ENCODE measurements around the gene MOB3B.

The MOB3B gene

GRCh38 chr9:27356446-27356845, 173.2 kb downstream of the MOB3B start:
- H4K12ac ChIP-seq (ENCODE audit: low read depth, low read length): no peak overlapping the region
- H3K27me3 ChIP-seq (ENCODE audit: insufficient read depth, low read length): no peaks in the 10 kb centered on the region
- H3K18ac ChIP-seq (ENCODE audit: low read length): no peak overlapping the region
- no peak overlapping the region for H2AK5ac ChIP-seq (ENCODE audit: low read length)
- DNase-seq: no peak
- no peak overlapping the region for H3K4me3 ChIP-seq (ENCODE audit: low read depth, low read length)
- H3K27ac ChIP-seq (ENCODE audit: low read depth, low read length): no peak overlapping the region
- H3K79me2 ChIP-seq (ENCODE audit: control insufficient read depth, insufficient read depth, low read length, poor library complexity): no peaks in the 10 kb centered on the region
- H2BK12ac ChIP-seq (ENCODE audit: low read length): no peak overlapping the region
- no peak overlapping the region for H4K8ac ChIP-seq (ENCODE audit: low read depth, low read length)
- no peak overlapping the region for H4K91ac ChIP-seq (ENCODE audit: low read depth, low read length)
- no peak overlapping the region for H2AFZ ChIP-seq (ENCODE audit: insufficient read depth, low read length, poor library complexity)
- peaks cover 4 to 5% of the 10 kb centered on the region in 2 experiments for H3K36me3 ChIP-seq (ENCODE audit: control insufficient read depth in 1 of 2, insufficient read depth in 2 of 2, low read length in 2 of 2)
- H3K14ac ChIP-seq (ENCODE audit: low read length): no peak overlapping the region
- peaks cover 4 to 8% of the 10 kb centered on the region in 2 experiments for H3K4me1 ChIP-seq (ENCODE audit: control insufficient read depth in 1 of 2, insufficient read depth in 2 of 2, low read length in 2 of 2)
- WGBS (ENCODE audit: extremely low coverage, insufficient coverage, insufficient read length): no CpG with 5 or more reads among the region's 2 CpGs
- H3K9me3 ChIP-seq (ENCODE audit: insufficient read depth, low read depth, low read length): no peaks in the 10 kb centered on the region
- peaks cover 7% of the 10 kb centered on the region for H3K79me1 ChIP-seq (ENCODE audit: low read length)
- H2BK5ac ChIP-seq (ENCODE audit: low read depth, low read length, poor library complexity): no peak overlapping the region
- no peak overlapping the region for H3K23ac ChIP-seq (ENCODE audit: low read length)
- no peak overlapping the region for H3K4ac ChIP-seq (ENCODE audit: low read depth, low read length)
- no peak overlapping the region for H2BK120ac ChIP-seq (ENCODE audit: insufficient read depth, low read length, poor library complexity)
- no peak overlapping the region for H3K9ac ChIP-seq (ENCODE audit: low read length)
- H3K4me2 ChIP-seq (ENCODE audit: low read length): no peak overlapping the region

DNA sequence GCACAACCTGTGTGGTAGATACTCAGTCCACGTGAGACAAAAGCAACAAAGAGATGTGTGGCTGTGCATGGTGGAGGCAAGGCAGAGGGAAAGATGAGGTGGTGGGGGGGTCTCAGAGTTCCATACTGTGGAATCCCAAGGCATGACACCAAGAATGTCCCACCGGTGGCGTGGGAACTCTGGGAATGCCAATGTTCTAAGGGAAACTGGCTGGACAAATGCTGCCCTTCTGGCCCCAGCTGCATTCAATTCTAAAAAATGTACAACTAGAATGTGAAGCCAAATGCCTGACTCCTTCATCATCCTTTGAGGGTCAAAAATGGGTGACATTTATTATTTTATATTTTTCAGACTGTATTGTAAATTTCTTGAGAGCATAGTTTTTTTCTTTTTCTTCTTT, 174.4 kb downstream of the MOB3B start:
- Histone ChIP-seq H3K79me1 (ENCODE audit: low read length) (no peaks in the 10 kb centered on the region), H3K4me1 (ENCODE audit: control insufficient read depth in 1 of 2, insufficient read depth in 2 of 2, low read length in 2 of 2) (peaks cover 0 to 2% of the 10 kb centered on the region in 2 experiments), H3K9me3 (ENCODE audit: insufficient read depth, low read depth, low read length) (no peaks in the 10 kb centered on the region), H3K27me3 (ENCODE audit: insufficient read depth, low read length) (no peaks in the 10 kb centered on the region), H3K23ac (ENCODE audit: low read length) (no peak overlapping the region), H2AK5ac (ENCODE audit: low read length) (no peak overlapping the region), H2BK5ac (ENCODE audit: low read depth, low read length, poor library complexity) (no peak overlapping the region), H3K79me2 (ENCODE audit: control insufficient read depth, insufficient read depth, low read length, poor library complexity) (no peaks in the 10 kb centered on the region), H2AFZ (ENCODE audit: insufficient read depth, low read length, poor library complexity) (no peak overlapping the region), H3K4ac (ENCODE audit: low read depth, low read length) (no peak overlapping the region), H3K4me3 (ENCODE audit: low read depth, low read length) (no peak overlapping the region), H2BK120ac (ENCODE audit: insufficient read depth, low read length, poor library complexity) (no peak overlapping the region), H4K91ac (ENCODE audit: low read depth, low read length) (no peak overlapping the region), H3K36me3 (ENCODE audit: control insufficient read depth in 1 of 2, insufficient read depth in 2 of 2, low read length in 2 of 2) (peaks cover 4 to 5% of the 10 kb centered on the region in 2 experiments), H4K8ac (ENCODE audit: low read depth, low read length) (no peak overlapping the region), H3K9ac (ENCODE audit: low read length) (no peak overlapping the region), H3K27ac (ENCODE audit: low read depth, low read length) (no peak overlapping the region), H3K18ac (ENCODE audit: low read length) (no peak overlapping the region), H2BK12ac (ENCODE audit: low read length) (no peak overlapping the region), H3K4me2 (ENCODE audit: low read length) (no peak overlapping the region), H4K12ac (ENCODE audit: low read depth, low read length) (no peak overlapping the region), H3K14ac (ENCODE audit: low read length) (no peak overlapping the region)
- WGBS (ENCODE audit: extremely low coverage, insufficient coverage, insufficient read length): no CpG with 5 or more reads among the region's 3 CpGs
- peak; percentile 42 to 70 for DNase-seq

- no peak overlapping the region for H3K14ac ChIP-seq (ENCODE audit: low read length)
- H2BK12ac ChIP-seq (ENCODE audit: low read length): no peak overlapping the region
- no peaks in the 10 kb centered on the region for H3K79me2 ChIP-seq (ENCODE audit: control insufficient read depth, insufficient read depth, low read length, poor library complexity)
- H3K18ac ChIP-seq (ENCODE audit: low read length): no peak overlapping the region
- H4K8ac ChIP-seq (ENCODE audit: low read depth, low read length): no peak overlapping the region
- no peak overlapping the region for H3K23ac ChIP-seq (ENCODE audit: low read length)
- H3K9ac ChIP-seq (ENCODE audit: low read length): no peak overlapping the region
- no peak overlapping the region for H2BK120ac ChIP-seq (ENCODE audit: insufficient read depth, low read length, poor library complexity)
- no CpG with 5 or more reads among the region's 5 CpGs for WGBS (ENCODE audit: extremely low coverage, insufficient coverage, insufficient read length)
- no peak overlapping the region for H3K27ac ChIP-seq (ENCODE audit: low read depth, low read length)
- no peak overlapping the region for H3K4ac ChIP-seq (ENCODE audit: low read depth, low read length)
- H3K4me2 ChIP-seq (ENCODE audit: low read length): no peak overlapping the region
- H4K12ac ChIP-seq (ENCODE audit: low read depth, low read length): no peak overlapping the region
- no peaks in the 10 kb centered on the region for H3K79me1 ChIP-seq (ENCODE audit: low read length)
- H4K91ac ChIP-seq (ENCODE audit: low read depth, low read length): no peak overlapping the region
- no peak overlapping the region for H2AK5ac ChIP-seq (ENCODE audit: low read length)
- no peaks in the 10 kb centered on the region for H3K4me1 ChIP-seq (ENCODE audit: control insufficient read depth in 1 of 2, insufficient read depth in 2 of 2, low read length in 2 of 2)
- no peak overlapping the region for H2AFZ ChIP-seq (ENCODE audit: insufficient read depth, low read length, poor library complexity)
- no peak for DNase-seq
- peaks cover under 1 to 2% of the 10 kb centered on the region in 2 experiments for H3K36me3 ChIP-seq (ENCODE audit: control insufficient read depth in 1 of 2, insufficient read depth in 2 of 2, low read length in 2 of 2)
- no peak overlapping the region for H2BK5ac ChIP-seq (ENCODE audit: low read depth, low read length, poor library complexity)
- H3K27me3 ChIP-seq (ENCODE audit: insufficient read depth, low read length): no peaks in the 10 kb centered on the region
- H3K9me3 ChIP-seq (ENCODE audit: insufficient read depth, low read depth, low read length): no peaks in the 10 kb centered on the region
- no peak overlapping the region for H3K4me3 ChIP-seq (ENCODE audit: low read depth, low read length)
These were observed 176.0 kb downstream of the MOB3B start for GRCh38 chr9:27353474-27354229.

DNA sequence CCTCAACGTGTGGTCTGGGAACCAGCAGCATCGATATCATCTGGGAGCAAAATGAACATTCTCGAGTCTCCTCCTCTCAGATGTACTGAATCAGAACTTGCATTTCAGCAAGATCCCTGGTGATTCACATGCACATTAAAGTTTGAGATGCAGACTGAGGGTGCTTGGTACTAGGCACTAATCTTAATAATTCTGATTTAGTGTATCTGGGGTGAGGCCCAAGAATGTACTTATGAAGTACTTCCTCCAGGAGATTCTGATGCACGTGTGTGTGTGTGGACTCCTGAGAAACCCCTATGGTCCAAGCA, 176.5 kb downstream of the MOB3B start:
- no peaks in the 10 kb centered on the region for H3K4me1 ChIP-seq (ENCODE audit: control insufficient read depth in 1 of 2, insufficient read depth in 2 of 2, low read length in 2 of 2)
- H3K23ac ChIP-seq (ENCODE audit: low read length): no peak overlapping the region
- no peak overlapping the region for H4K8ac ChIP-seq (ENCODE audit: low read depth, low read length)
- no peaks in the 10 kb centered on the region for H3K27me3 ChIP-seq (ENCODE audit: insufficient read depth, low read length)
- H3K9me3 ChIP-seq (ENCODE audit: insufficient read depth, low read depth, low read length): no peaks in the 10 kb centered on the region
- H4K91ac ChIP-seq (ENCODE audit: low read depth, low read length): no peak overlapping the region
- H3K36me3 ChIP-seq (ENCODE audit: control insufficient read depth in 1 of 2, insufficient read depth in 2 of 2, low read length in 2 of 2): peaks cover 0 to 2% of the 10 kb centered on the region in 2 experiments
- H3K27ac ChIP-seq (ENCODE audit: low read depth, low read length): no peak overlapping the region
- no peak overlapping the region for H3K4me2 ChIP-seq (ENCODE audit: low read length)
- H3K4ac ChIP-seq (ENCODE audit: low read depth, low read length): no peak overlapping the region
- H3K79me2 ChIP-seq (ENCODE audit: control insufficient read depth, insufficient read depth, low read length, poor library complexity): no peaks in the 10 kb centered on the region
- no CpG with 5 or more reads among the region's 4 CpGs for WGBS (ENCODE audit: extremely low coverage, insufficient coverage, insufficient read length)
- no peak overlapping the region for H2BK120ac ChIP-seq (ENCODE audit: insufficient read depth, low read length, poor library complexity)
- H2BK12ac ChIP-seq (ENCODE audit: low read length): no peak overlapping the region
- H4K12ac ChIP-seq (ENCODE audit: low read depth, low read length): no peak overlapping the region
- H2AFZ ChIP-seq (ENCODE audit: insufficient read depth, low read length, poor library complexity): no peak overlapping the region
- no peak overlapping the region for H3K4me3 ChIP-seq (ENCODE audit: low read depth, low read length)
- no peak overlapping the region for H2BK5ac ChIP-seq (ENCODE audit: low read depth, low read length, poor library complexity)
- no peak overlapping the region for H2AK5ac ChIP-seq (ENCODE audit: low read length)
- no peak overlapping the region for H3K18ac ChIP-seq (ENCODE audit: low read length)
- no peak overlapping the region for H3K9ac ChIP-seq (ENCODE audit: low read length)
- no peaks in the 10 kb centered on the region for H3K79me1 ChIP-seq (ENCODE audit: low read length)
- no peak overlapping the region for H3K14ac ChIP-seq (ENCODE audit: low read length)
- DNase-seq: no peak

All from trophoblast cell (in vitro differentiated cells and primary cell).